Right lung (tissue), 5 donors: ENCODE measurements around the gene INPP5D. TPM values are rescaled to one million over a fixed set of nuclear protein-coding genes. Genes with fewer than 3 reads are reported as not detected.
A peak's percentile ranks its signal among the peaks of the same experiment; 100 is the strongest.

ENCODE experiments used
- DNase-seq, 2 donors: peaks; one replicate each; pipeline ENCODE4 v3.0.0-alpha.2; 2013
- polyA plus RNA-seq, 5 donors: library from polyadenylated mRNA; unstranded; fragments of 120-200 nt; gene quantifications; one replicate each; pipeline versions ENCODE4 v1.2.1 to v1.2.3, GENCODE V29; 2013; ENCODE audit warnings: inconsistent platforms in 1 of 5, low replicate concordance in 1 of 5; ENCODE audit not compliant: insufficient read length in 5 of 5, insufficient read depth in 1 of 5

The INPP5D gene
- polyA plus RNA-seq, 5 donors = 8.4 to 14.6 (median 12.8) TPM

- DNase-seq = no peak
These were observed 144.3 kb downstream of the INPP5D start for GRCh38 chr2:233204286-233204936.

GRCh38 chr2:233208382-233209116 lies 148.4 kb downstream of the INPP5D start:
- DNase-seq = no peak

DNA sequence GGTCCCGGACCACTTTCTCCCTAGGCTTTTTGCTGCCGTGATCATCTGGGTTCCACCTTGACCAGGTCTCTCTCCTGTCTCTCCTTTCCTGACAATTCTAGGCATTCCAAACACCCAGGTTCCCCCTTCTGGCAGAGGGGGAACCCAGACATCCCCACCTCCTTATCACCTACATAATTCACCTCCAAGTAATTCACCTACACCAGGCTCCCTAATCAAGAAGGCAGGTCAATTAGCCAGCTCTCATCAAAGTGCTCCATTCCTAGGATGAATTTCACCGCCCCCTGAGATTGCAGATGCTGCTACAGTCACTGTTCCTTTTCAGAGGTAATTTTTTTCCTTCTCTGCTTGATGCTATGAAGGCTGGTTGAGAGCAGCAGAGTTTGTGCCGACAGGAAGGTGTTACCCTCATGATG lies 149.0 kb downstream of the INPP5D start:
- DNase-seq = no peak

- no peak for DNase-seq
These were observed 149.5 kb downstream of the INPP5D start for GRCh38 chr2:233209533-233210171.

DNA sequence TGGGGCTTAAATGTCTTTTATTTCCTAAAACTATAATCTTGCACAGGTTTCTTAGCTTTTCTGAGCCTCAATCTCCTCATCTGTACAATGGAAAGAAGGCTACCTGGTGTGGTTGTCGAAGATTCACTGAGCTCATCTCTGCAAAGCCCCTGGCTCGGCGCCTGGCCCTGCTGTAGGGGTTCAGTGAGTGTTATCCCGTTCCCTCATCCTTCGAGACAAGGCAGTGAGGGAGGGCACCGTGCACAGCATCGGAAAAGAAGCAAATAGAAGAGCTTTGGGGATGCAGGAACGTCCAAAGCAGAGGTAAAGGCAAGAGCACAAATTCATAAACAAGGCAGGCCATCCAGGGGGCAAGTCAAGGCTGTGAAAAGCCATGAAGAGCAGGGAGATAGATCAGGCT lies 150.1 kb downstream of the INPP5D start:
- DNase-seq = no peak

DNA sequence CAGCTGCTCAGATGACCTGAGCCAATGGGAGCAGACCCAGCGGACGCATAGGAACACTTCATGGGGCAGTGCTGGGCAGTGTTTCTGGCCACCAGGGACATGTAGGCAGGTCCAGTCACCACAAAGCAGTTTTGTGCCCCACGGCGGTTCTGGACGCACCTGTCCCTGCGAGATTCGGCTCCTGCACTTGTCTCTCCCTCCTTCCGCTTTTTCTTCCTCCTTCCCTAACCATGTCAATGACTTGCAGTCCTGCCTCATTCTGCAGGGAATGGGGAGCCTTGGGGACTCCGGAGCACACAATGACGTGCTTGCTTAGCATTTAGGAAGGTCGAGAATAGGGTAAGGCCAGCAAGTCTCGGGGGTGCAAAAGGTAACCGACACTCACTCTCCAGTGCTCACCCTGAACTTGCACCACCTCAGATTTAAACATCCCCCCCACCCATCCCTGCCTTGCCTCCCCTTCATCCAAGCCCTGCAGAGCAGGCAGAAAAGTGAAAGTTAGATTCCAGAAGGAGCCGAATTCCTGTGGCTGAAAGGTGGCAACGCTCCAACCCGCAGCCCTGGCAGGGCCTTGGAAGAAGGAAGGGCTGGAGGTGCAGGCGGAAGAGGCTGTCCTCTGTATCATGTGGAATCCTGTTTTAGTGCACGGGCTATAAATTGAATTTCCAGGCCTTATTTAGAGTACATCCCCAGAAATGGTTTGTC lies 150.9 kb downstream of the INPP5D start:
- DNase-seq = peak; percentile 55 to 60

- DNase-seq = no peak
These were observed 151.4 kb downstream of the INPP5D start for GRCh38 chr2:233211548-233211895.

DNA sequence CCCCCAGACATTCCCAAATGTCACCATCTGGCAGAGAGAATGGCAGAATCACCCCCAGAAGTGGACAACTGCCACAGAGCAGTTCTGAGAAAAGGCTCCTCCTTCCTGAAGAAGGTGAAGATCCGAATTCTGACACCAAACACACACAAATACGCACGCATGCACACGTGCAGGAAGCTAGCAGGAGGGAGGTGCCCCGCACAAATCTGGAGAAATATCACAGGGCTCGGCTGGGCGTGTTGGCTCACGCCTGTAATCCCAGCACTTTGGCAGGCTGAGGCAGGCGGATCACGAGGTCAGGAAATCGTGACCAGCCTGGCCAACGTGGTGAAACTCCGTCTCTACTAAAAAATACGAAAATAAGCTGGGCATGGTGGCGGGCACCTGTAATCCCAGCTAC lies 152.9 kb downstream of the INPP5D start:
- no peak for DNase-seq

- DNase-seq = no peak
These were observed 153.8 kb downstream of the INPP5D start for GRCh38 chr2:233213975-233214374.

DNA sequence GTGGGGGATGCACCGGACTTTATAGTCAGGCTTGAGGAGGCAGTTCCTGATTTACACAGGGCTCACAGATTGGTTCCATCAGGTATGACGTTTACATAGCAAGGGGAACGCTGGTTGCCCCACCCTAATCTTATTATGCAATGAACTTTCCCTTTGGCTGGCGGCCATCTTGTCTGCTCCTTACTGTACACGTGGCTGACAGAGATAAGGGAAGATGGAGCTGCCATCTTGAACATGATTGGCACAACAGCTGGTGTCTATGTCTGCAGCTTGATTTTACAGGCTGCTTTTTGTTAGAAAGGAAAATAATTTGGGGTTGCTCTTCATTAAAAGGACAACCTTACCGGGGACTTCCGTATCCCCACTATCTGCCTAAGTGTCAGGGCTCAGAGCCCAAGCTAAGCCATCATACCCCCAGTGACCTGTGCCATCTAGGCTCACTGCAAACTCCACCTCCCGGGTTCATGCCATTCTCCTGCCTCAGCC lies 157.8 kb downstream of the INPP5D start:
- DNase-seq = no peak

DNA sequence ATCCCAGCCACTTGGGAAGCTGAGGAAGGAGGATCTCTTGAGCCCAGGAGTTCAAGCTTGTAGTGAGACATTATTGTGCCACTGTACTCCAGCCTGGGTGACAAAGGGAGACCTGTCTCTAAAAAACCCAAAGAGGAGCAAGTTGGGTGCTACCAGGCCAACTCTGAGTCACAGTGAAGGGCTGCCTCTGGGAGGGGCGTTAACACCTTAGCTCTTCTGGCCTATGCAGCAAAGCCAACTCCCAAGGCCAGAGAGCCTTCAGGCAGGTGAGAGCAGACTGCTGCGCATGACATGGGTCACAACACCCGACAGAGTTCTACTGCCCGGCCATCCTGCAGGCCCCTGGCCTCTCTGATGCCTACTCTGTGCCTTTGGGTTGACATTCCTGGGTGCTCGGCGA lies 158.7 kb downstream of the INPP5D start:
- no peak for DNase-seq

GRCh38 chr2:233219848-233220247 lies 159.7 kb downstream of the INPP5D start:
- DNase-seq = no peak

- DNase-seq = no peak
These were observed 161.4 kb downstream of the INPP5D start for GRCh38 chr2:233221378-233222063.

- DNase-seq = no peak
These were observed 163.1 kb downstream of the INPP5D start for GRCh38 chr2:233223059-233223894.

DNA sequence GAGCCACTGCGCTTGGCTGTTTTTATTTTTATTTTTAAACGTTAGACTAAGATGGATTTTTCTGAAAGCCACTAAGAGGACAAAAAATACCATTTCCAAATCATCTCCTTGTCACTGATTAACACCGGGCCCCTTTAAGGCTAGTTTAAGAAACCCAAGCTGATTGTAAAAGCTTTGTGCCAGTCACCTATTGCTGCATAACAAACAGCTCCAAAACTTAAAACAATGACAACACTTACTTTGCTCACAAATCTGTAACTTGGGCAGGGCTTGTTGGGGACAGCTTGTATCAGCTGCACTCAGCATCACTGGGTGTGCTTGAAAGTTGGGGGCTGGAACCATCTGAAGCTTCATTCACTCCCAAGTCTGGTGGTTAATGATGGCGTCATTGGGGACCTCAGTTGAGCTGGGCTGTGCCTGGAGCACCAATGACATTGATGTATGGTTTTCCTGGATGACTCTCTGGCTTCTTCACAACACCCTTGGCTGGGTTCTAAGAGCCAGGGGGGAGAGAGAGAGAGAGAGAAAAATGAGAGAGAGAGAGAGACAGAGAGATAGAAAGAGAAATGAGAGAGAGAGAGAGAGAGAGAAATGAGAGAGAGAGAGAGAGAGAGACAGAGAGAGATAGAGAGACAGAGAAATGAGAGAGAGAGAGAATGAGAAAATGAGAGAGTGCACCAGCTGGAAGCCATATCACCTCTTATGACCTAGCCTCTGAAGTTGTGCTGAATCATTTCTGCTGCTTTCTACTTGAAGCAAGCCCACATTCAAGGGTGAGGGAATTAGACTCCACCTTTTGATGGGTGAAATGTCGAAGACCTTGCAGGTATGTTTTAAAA lies 165.3 kb downstream of the INPP5D start:
- no peak for DNase-seq

DNA sequence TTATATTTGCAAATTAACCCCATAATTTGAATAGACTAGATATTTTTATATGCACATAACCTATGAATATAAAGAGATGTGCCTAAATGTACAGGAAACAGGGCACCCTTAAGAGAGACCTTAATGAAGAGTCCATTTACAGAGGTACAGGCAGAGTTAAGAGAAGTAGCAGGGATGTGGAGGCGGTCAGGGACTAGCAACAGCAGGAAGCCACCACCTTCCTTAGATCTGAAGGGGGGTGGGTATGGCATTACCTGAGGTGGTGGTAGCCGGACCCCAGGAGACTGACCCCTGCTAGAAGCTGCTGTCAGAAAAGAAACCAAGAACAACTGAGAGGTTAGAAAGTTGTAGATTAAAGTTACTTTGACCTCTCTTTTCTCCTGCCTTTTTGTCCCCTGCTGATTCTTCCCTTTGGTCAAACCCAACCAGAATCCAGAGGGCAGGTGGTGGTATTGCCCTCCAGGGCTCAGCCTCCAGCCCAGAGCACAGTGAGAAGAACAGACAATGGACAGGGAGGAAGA lies 166.4 kb downstream of the INPP5D start:
- DNase-seq = no peak

DNA sequence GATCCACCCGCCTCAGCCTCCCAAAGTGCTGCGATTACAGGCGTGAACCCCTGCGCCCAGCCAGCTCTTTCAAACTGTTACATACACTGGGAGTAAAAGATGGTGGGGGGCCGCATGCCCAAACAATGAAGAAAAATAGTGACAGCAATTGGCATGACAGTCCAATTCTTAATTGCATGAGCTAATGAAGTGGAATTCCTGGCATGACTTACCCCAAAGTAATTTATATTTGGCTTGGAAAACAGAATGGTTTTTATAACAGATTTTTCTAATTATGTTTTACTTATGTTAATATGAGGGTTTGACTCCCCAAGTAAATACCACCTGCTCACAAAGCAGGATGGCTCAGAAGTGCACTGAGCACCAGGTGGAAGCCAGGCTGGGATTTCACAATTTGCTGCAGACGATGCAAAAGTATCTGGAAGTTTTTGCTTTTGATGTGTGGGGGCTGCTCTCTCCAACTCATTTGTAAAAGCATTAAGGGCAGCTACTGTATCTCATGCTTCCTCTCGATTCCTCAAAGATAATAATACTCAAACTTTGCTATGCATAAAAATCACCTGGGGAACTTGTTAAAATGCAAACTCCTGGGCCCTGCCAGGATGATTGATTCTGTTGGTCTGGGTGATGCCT lies 167.3 kb downstream of the INPP5D start:
- no peak for DNase-seq

DNA sequence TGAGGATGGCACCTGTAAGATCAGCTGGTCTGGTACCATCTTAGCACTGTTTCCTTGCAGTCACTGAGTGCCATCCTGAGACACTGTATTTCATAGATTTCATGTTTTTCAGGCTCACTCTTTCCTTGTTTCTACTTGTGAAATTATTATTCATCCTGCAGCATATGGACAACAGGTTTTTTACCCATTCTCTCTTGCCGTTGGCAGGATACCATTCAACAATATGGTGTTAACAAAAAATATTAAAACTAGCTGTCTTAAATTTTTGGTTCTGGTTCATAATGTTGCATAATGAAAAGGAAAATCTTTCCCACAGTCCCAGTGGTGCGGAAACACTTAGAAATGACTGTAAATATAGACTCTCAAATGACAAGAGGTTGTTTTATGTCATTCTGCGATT lies 168.2 kb downstream of the INPP5D start:
- DNase-seq = peak; percentile 49 to 56

GRCh38 chr2:233233618-233234230 lies 173.6 kb downstream of the INPP5D start:
- DNase-seq = no peak
